ENCODE measurements around the gene SLC44A1.
A peak's percentile ranks its signal among the peaks of the same experiment; 100 is the strongest.

Gene SLC44A1

GRCh38 chr9:105341434-105342146 is 97.1 kb downstream of the SLC44A1 start:
- DNase-seq = peak; percentile 53 to 78 (median 63)

GRCh38 chr9:105342147-105342505 is 97.7 kb downstream of the SLC44A1 start:
- DNase-seq = peak in 1 of 3 donors; percentile 10

GRCh38 chr9:105344283-105344682 is 99.8 kb downstream of the SLC44A1 start:
- no peak for DNase-seq

GRCh38 chr9:105345626-105346025 is 101.2 kb downstream of the SLC44A1 start:
- DNase-seq = no peak

GRCh38 chr9:105346273-105346672 is 101.8 kb downstream of the SLC44A1 start:
- DNase-seq = no peak

GRCh38 chr9:105354448-105354847 is 110.0 kb downstream of the SLC44A1 start:
- no peak for DNase-seq

- DNase-seq = no peak
Measured at GRCh38 chr9:105355781-105356180, 111.3 kb downstream of the SLC44A1 start.

GRCh38 chr9:105357937-105358336 is 113.5 kb downstream of the SLC44A1 start:
- DNase-seq = no peak

- DNase-seq = no peak
Measured at GRCh38 chr9:105359892-105360291, 115.4 kb downstream of the SLC44A1 start.

GRCh38 chr9:105360344-105360743 is 115.9 kb downstream of the SLC44A1 start:
- DNase-seq = no peak

- no peak for DNase-seq
Measured at GRCh38 chr9:105361873-105362272, 117.4 kb downstream of the SLC44A1 start.

GRCh38 chr9:105362470-105362869 is 118.0 kb downstream of the SLC44A1 start:
- DNase-seq = no peak

- DNase-seq = no peak
Measured at GRCh38 chr9:105363837-105364236, 119.4 kb downstream of the SLC44A1 start.

- no peak for DNase-seq
Measured at GRCh38 chr9:105369911-105370310, 125.5 kb downstream of the SLC44A1 start.

GRCh38 chr9:105373723-105374122 is 129.3 kb downstream of the SLC44A1 start:
- no peak for DNase-seq

- no peak for DNase-seq
Measured at GRCh38 chr9:105375323-105375722, 130.9 kb downstream of the SLC44A1 start.

GRCh38 chr9:105376893-105377292 is 132.4 kb downstream of the SLC44A1 start:
- no peak for DNase-seq

- peak; percentile 60 to 69 (median 67) for DNase-seq
Measured at GRCh38 chr9:105385381-105385985, 141.0 kb downstream of the SLC44A1 start.

- no peak for DNase-seq
Measured at GRCh38 chr9:105389796-105390195, 145.3 kb downstream of the SLC44A1 start.

- DNase-seq = no peak
Measured at GRCh38 chr9:105390871-105391270, 146.4 kb downstream of the SLC44A1 start.

GRCh38 chr9:105391288-105391687 is 146.8 kb downstream of the SLC44A1 start:
- no peak for DNase-seq

GRCh38 chr9:105392531-105392930 is 148.1 kb downstream of the SLC44A1 start:
- DNase-seq = no peak

GRCh38 chr9:105393576-105394344 is 149.3 kb downstream of the SLC44A1 start:
- no peak for DNase-seq

GRCh38 chr9:105396441-105396840 is 152.0 kb downstream of the SLC44A1 start:
- no peak for DNase-seq
